OCI-LY1 (cell line): ENCODE data around the gene KLHL29.

Source experiments
- H2AFZ ChIP-seq: fragments of 200-600 bp; sonication (generic), shearing (Covaris generic); 2 replicates; pipeline ENCODE4 v1.6.0; 2014; ENCODE audit warnings: antibody characterized with exemption, mild to moderate bottlenecking, low read length
- H3F3A ChIP-seq: fragments of 200-600 bp; sonication (generic), shearing (Covaris generic); 2 replicates; pipeline ENCODE4 v1.6.0; 2014; ENCODE audit warnings: mild to moderate bottlenecking, antibody characterized with exemption, low read length, moderate library complexity; ENCODE audit not compliant: insufficient read depth
- H3K27ac ChIP-seq: fragments of 200-600 bp; sonication (generic); 2 replicates; pipeline ENCODE4 v1.5.1; 2014; ENCODE audit warnings: low read length, mixed run types, mild to moderate bottlenecking, low read depth; ENCODE audit not compliant: poor library complexity, severe bottlenecking
- H3K27me3 ChIP-seq: fragments of 200-600 bp; sonication (generic); 2 replicates; pipeline ENCODE4 v1.6.0; 2014; ENCODE audit warnings: antibody characterized with exemption, mild to moderate bottlenecking, low read length, moderate library complexity; ENCODE audit not compliant: insufficient read depth
- H3K36me3 ChIP-seq: fragments of 200-600 bp; sonication (generic); 2 replicates; pipeline ENCODE4 v1.6.1; 2014; ENCODE audit warnings: mild to moderate bottlenecking, antibody characterized with exemption, low read length, moderate library complexity, mixed read lengths; ENCODE audit not compliant: insufficient read depth
- H3K4me1 ChIP-seq: fragments of 200-600 bp; sonication (generic); 2 replicates; pipeline ENCODE4 v1.5.1; 2014; ENCODE audit warnings: mild to moderate bottlenecking, low read length, moderate library complexity; ENCODE audit not compliant: insufficient read depth, severe bottlenecking
- H3K4me2 ChIP-seq: fragments of 200-600 bp; sonication (generic), shearing (Covaris generic); 2 replicates; pipeline ENCODE4 v1.6.1; 2014; ENCODE audit warnings: low read length
- H3K4me3 ChIP-seq: fragments of 200-600 bp; sonication (generic); 2 replicates; pipeline ENCODE4 v1.5.1; 2014; ENCODE audit warnings: low read length, low read depth, mild to moderate bottlenecking, mixed read lengths; ENCODE audit not compliant: poor library complexity, severe bottlenecking
- H3K79me2 ChIP-seq: fragments of 200-600 bp; shearing (Covaris generic); 2 replicates; pipeline ENCODE4 v1.6.1; 2016; ENCODE audit warnings: mixed run types, low read length, mixed read lengths; ENCODE audit not compliant: insufficient read depth
- H3K9ac ChIP-seq: fragments of 200-600 bp; sonication (generic), shearing (Covaris generic); 2 replicates; pipeline ENCODE4 v1.6.1; 2014; ENCODE audit warnings: mild to moderate bottlenecking, low read length, mixed read lengths
- H3K9me2 ChIP-seq: fragments of 200-600 bp; sonication (generic), shearing (Covaris generic); 2 replicates; pipeline ENCODE4 v1.6.1; 2014; ENCODE audit warnings: low read depth, mild to moderate bottlenecking, low read length, mixed read lengths
- H3K9me3 ChIP-seq: fragments of 200-600 bp; shearing (Covaris generic); 2 replicates; pipeline ENCODE4 v1.6.1; 2014; ENCODE audit warnings: low read length, mixed read lengths
- H4K20me1 ChIP-seq: fragments of 200-600 bp; sonication (generic), shearing (Covaris generic); 2 replicates; pipeline ENCODE4 v1.6.0; 2016; ENCODE audit warnings: mild to moderate bottlenecking, low read length; ENCODE audit not compliant: insufficient read depth
- EZH2 ChIP-seq: fragments of 200-600 bp; sonication (generic), shearing (Covaris generic); IDR thresholded peaks from 2 replicates; pipeline ENCODE4 v1.8.0; 2017; ENCODE audit warnings: borderline replicate concordance, mixed run types, mild to moderate bottlenecking, antibody characterized with exemption, low read length, moderate library complexity, mixed read lengths
- TF ChIP-seq, protein P1 (sequence below): fragments of 200-600 bp; sonication (generic), shearing (Covaris generic); IDR thresholded peaks from 2 replicates; pipeline ENCODE4 v1.5.1; 2017; ENCODE audit warnings: mild to moderate bottlenecking, antibody characterized with exemption, low read length, moderate library complexity, mixed read lengths

KLHL29 gene

DNA sequence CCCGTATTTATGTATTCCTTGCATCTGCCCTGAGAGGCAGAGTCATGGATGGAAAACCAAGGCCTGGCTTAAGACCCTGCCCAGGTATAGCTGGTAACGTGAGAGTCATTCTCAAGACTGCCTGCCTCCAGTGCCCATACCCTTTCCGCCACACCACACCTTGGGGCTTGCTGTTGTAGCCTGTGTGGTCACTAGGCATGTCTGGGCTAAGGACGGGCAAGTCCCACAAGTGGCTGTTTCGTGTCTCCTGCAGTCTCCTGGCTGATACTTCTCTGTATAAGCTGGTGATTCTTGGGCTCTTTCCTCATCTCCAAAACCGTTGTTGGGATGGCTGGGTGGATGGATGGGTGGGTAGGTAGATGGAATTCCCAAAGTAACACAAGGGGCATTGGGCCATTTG is 269.8 kb downstream of the KLHL29 start:
- TF ChIP-seq EZH2, result no peak
- TF ChIP-seq, protein P1, sequence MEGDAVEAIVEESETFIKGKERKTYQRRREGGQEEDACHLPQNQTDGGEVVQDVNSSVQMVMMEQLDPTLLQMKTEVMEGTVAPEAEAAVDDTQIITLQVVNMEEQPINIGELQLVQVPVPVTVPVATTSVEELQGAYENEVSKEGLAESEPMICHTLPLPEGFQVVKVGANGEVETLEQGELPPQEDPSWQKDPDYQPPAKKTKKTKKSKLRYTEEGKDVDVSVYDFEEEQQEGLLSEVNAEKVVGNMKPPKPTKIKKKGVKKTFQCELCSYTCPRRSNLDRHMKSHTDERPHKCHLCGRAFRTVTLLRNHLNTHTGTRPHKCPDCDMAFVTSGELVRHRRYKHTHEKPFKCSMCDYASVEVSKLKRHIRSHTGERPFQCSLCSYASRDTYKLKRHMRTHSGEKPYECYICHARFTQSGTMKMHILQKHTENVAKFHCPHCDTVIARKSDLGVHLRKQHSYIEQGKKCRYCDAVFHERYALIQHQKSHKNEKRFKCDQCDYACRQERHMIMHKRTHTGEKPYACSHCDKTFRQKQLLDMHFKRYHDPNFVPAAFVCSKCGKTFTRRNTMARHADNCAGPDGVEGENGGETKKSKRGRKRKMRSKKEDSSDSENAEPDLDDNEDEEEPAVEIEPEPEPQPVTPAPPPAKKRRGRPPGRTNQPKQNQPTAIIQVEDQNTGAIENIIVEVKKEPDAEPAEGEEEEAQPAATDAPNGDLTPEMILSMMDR, result no peak
- Histone ChIP-seq H3K9me2 (no peaks in the 10 kb centered on the region), H3F3A (no peaks in the 10 kb centered on the region), H3K9me3 (no peaks in the 10 kb centered on the region), H2AFZ (no peak overlapping the region), H3K36me3 (no peaks in the 10 kb centered on the region), H4K20me1 (no peaks in the 10 kb centered on the region), H3K4me2 (no peak overlapping the region), H3K4me1 (no peaks in the 10 kb centered on the region), H3K79me2 (no peaks in the 10 kb centered on the region), H3K27ac (no peak overlapping the region), H3K9ac (no peak overlapping the region), H3K4me3 (no peak overlapping the region), H3K27me3 (peaks cover 18% of the 10 kb centered on the region)

- Histone ChIP-seq H3K4me1 (no peaks in the 10 kb centered on the region), H3K27me3 (peaks cover 18% of the 10 kb centered on the region), H3K9me3 (no peaks in the 10 kb centered on the region), H3K36me3 (no peaks in the 10 kb centered on the region), H3F3A (no peaks in the 10 kb centered on the region), H3K27ac (no peak overlapping the region), H4K20me1 (no peaks in the 10 kb centered on the region), H3K4me2 (no peak overlapping the region), H3K79me2 (no peaks in the 10 kb centered on the region), H2AFZ (no peak overlapping the region), H3K9ac (no peak overlapping the region), H3K9me2 (no peaks in the 10 kb centered on the region), H3K4me3 (no peak overlapping the region)
- TF ChIP-seq, protein P1, result no peak
- no peak for TF ChIP-seq EZH2
Observed at GRCh38 chr2:23655934-23656596, 271.1 kb downstream of the KLHL29 start.

- H3K36me3 ChIP-seq, result no peaks in the 10 kb centered on the region
- no peaks in the 10 kb centered on the region for H3K79me2 ChIP-seq
- H3K9ac ChIP-seq, result no peak overlapping the region
- H3K4me2 ChIP-seq, result no peak overlapping the region
- no peaks in the 10 kb centered on the region for H3F3A ChIP-seq
- no peak overlapping the region for H2AFZ ChIP-seq
- H3K4me1 ChIP-seq, result no peaks in the 10 kb centered on the region
- H3K9me3 ChIP-seq, result no peaks in the 10 kb centered on the region
- H3K4me3 ChIP-seq, result no peak overlapping the region
- no peak overlapping the region for H3K27ac ChIP-seq
- TF ChIP-seq EZH2, result no peak
- H4K20me1 ChIP-seq, result no peaks in the 10 kb centered on the region
- H3K9me2 ChIP-seq, result no peaks in the 10 kb centered on the region
- H3K27me3 ChIP-seq, result peaks cover 18% of the 10 kb centered on the region
Observed at GRCh38 chr2:23656597-23656973, 271.6 kb downstream of the KLHL29 start.

DNA sequence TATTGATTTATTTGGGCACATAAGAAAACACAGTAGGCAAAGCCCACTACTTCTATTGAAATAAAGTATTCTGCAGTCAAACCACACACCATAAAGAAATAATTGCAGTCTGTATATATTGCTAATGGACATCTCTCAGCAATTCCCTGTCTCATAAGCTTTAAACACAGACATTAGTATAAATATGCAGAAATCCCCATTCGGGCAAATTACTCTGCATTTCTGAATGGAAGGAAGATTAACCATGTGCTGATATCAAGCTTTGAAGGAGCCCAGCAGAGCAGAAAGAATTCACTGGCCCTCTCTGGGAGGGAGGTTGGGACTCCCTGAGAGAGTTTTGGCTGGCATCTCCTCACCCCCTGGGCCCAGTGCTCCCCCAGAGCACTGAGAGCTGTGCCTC is 272.4 kb downstream of the KLHL29 start:
- H3K9me2 ChIP-seq, result no peaks in the 10 kb centered on the region
- no peak overlapping the region for H2AFZ ChIP-seq
- no peaks in the 10 kb centered on the region for H3K36me3 ChIP-seq
- H3K27ac ChIP-seq, result no peak overlapping the region
- no peak overlapping the region for H3K4me2 ChIP-seq
- no peak overlapping the region for H3K9ac ChIP-seq
- no peak overlapping the region for H3K4me3 ChIP-seq
- no peaks in the 10 kb centered on the region for H3K4me1 ChIP-seq
- no peak for TF ChIP-seq EZH2
- H3K9me3 ChIP-seq, result no peaks in the 10 kb centered on the region
- H3K27me3 ChIP-seq, result peaks cover 13% of the 10 kb centered on the region
- H4K20me1 ChIP-seq, result no peaks in the 10 kb centered on the region
- H3K79me2 ChIP-seq, result no peaks in the 10 kb centered on the region
- no peaks in the 10 kb centered on the region for H3F3A ChIP-seq
